A549 (cell line): ENCODE measurements around the gene PROC.

Source experiments
- JUNB ChIP-seq: fragments of >200 bp; sonication (Bioruptor Twin); formaldehyde crosslinking; IDR thresholded peaks from 2 replicates; pipeline ENCODE4 v1.6.1; 2016
- TF ChIP-seq, protein P1 (sequence below): fragments of >200 bp; sonication (Bioruptor Twin); formaldehyde crosslinking; IDR thresholded peaks from 3 replicates; pipeline ENCODE4 v1.5.1; 2016
- TF ChIP-seq, protein P2 (sequence below): fragments of 200-600 bp; sonication (generic); IDR thresholded peaks from 2 replicates; pipeline ENCODE4 v1.6.1; 2016; ENCODE audit warnings: antibody characterized with exemption, mild to moderate bottlenecking, moderate library complexity
- TF ChIP-seq, protein P3 (sequence below): IDR thresholded peaks from 2 replicates; pipeline ENCODE4 v1.6.1; 2012

DNA sequence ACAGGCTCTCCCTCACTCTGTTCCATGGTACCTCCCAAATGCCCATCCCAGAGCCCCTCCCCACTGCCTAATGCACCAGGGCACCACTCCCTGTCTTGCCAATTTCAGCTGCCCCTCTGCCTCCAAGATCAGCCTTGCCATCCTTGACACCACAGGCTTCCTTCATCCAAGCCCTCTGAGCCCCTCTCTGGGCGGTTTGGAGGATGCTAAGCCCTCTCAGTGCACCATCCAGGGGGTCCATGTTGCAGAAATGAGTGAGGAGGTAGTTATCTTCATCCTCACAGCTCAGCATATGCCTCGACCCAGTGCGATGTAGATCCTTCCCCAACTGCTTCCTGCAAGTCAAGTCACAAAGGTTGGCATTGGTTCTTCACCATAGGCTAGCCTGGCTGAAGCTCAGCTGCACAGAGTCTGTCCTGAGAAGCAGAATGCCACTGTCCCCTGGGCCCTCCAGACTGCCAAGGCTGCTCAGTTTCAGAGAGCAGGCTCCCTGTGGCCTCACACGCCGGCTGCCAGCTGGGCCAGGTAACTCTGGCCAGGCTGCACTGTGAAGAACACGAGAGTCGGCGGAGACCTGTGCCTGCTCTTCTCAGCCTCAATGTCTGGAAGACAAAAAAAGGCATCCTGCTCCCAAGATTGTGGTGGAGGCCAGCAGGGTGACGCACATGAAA is 20.5 kb upstream of the PROC start:
- TF ChIP-seq, protein P1, sequence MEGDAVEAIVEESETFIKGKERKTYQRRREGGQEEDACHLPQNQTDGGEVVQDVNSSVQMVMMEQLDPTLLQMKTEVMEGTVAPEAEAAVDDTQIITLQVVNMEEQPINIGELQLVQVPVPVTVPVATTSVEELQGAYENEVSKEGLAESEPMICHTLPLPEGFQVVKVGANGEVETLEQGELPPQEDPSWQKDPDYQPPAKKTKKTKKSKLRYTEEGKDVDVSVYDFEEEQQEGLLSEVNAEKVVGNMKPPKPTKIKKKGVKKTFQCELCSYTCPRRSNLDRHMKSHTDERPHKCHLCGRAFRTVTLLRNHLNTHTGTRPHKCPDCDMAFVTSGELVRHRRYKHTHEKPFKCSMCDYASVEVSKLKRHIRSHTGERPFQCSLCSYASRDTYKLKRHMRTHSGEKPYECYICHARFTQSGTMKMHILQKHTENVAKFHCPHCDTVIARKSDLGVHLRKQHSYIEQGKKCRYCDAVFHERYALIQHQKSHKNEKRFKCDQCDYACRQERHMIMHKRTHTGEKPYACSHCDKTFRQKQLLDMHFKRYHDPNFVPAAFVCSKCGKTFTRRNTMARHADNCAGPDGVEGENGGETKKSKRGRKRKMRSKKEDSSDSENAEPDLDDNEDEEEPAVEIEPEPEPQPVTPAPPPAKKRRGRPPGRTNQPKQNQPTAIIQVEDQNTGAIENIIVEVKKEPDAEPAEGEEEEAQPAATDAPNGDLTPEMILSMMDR = no peak
- TF ChIP-seq, protein P2, sequence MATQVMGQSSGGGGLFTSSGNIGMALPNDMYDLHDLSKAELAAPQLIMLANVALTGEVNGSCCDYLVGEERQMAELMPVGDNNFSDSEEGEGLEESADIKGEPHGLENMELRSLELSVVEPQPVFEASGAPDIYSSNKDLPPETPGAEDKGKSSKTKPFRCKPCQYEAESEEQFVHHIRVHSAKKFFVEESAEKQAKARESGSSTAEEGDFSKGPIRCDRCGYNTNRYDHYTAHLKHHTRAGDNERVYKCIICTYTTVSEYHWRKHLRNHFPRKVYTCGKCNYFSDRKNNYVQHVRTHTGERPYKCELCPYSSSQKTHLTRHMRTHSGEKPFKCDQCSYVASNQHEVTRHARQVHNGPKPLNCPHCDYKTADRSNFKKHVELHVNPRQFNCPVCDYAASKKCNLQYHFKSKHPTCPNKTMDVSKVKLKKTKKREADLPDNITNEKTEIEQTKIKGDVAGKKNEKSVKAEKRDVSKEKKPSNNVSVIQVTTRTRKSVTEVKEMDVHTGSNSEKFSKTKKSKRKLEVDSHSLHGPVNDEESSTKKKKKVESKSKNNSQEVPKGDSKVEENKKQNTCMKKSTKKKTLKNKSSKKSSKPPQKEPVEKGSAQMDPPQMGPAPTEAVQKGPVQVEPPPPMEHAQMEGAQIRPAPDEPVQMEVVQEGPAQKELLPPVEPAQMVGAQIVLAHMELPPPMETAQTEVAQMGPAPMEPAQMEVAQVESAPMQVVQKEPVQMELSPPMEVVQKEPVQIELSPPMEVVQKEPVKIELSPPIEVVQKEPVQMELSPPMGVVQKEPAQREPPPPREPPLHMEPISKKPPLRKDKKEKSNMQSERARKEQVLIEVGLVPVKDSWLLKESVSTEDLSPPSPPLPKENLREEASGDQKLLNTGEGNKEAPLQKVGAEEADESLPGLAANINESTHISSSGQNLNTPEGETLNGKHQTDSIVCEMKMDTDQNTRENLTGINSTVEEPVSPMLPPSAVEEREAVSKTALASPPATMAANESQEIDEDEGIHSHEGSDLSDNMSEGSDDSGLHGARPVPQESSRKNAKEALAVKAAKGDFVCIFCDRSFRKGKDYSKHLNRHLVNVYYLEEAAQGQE = no peak
- TF ChIP-seq JUNB = no peak
- TF ChIP-seq, protein P3, sequence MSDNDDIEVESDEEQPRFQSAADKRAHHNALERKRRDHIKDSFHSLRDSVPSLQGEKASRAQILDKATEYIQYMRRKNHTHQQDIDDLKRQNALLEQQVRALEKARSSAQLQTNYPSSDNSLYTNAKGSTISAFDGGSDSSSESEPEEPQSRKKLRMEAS = no peak
